ENCODE data around the gene SLC5A4.

SLC5A4 gene

DNA sequence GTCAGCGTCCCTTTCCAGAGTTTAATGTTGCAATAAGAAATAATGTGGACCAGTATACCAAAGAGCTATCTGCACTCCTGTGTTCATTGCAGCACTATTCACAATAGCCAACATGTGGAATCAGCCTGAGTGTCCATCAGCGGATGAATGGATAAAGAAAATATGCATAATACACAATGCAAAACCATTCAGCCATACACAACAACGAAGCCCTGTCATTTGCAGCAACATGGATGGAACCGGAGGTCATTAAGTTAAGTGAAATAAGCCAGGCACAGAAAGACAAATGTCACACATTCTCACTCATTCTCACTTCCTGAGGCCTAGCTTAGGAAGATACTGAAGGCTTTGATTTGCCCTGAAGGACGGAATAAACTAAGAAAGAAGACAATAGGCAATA, 22.1 kb downstream of the SLC5A4 start:
- no peak for DNase-seq (ENCODE audit: low read depth in 2 of 3, low spot score in 2 of 3)

DNA sequence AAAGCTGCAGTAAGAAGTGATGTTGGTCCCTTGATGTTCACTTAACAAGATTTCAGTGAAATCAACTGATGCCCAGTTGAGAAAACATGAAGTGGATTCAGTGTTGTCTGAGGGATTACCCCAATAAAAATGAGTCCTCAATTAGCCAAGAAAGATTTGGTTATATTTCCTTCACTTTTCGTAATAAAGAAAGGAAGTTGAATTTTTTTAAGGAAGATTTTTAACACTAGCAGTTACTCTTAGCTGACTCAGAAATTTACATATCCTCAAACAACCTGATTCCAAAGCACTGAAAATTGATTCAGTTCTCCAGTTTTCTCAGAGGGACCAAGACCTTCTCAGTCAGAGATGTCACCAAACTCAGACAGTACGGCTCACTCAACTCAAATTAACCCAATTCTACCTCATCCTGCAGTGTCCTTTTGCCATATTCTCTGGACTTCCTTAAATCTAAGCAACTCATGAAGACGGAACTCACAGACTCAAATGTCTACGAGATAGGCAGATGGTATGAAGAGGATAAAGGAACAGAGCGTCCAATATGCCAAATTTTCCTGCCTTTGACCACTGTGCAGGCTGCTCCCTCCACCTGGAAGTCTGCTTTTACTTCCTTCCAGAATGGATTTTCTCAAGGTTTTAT, 22.8 kb downstream of the SLC5A4 start:
- DNase-seq (ENCODE audit: low read depth in 2 of 3, low spot score in 2 of 3), result no peak

DNA sequence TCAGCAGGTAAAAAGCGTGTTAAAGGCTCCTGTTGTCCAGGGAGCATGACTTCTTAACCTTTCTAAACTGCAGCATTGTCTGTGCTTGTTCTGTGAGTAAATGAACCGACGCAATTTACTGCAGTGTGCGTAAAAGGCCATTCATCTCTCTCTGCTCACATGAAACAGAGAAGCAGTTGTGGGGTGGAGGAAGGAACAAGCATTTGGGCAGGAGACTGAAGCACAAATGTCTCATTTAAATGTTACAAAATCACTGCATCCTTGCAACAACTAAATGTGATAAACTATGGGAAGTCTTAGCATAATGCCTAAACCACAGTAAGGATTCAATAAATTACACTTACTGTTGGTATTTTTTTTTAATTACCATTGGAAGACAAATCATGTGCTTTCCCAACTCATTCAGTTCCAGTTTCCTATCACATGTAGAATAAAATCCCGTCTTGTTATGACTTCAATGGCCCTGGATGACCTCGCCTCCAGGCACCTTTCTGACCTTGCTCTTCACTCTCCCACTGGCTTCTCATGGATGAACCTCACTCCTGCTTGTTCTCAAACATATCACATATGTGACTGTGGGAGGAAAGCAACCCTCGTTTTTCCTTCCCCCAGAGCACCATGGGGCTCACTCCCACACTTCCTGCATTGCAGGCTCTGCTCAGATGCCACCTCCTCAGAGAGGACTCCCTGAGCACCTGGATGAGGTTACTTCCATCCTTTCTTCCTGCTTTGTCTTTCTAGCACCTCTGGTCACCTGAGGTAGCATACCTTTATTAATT, 28.6 kb downstream of the SLC5A4 start:
- no peak for DNase-seq (ENCODE audit: low read depth in 2 of 3, low spot score in 2 of 3)

GRCh38 chr22:32222991-32223390, 32.2 kb downstream of the SLC5A4 start:
- no peak for DNase-seq (ENCODE audit: low read depth in 2 of 3, low spot score in 2 of 3)

- no peak for DNase-seq (ENCODE audit: low read depth in 2 of 3, low spot score in 2 of 3)
Measured at GRCh38 chr22:32219026-32219425, 36.1 kb downstream of the SLC5A4 start.

DNA sequence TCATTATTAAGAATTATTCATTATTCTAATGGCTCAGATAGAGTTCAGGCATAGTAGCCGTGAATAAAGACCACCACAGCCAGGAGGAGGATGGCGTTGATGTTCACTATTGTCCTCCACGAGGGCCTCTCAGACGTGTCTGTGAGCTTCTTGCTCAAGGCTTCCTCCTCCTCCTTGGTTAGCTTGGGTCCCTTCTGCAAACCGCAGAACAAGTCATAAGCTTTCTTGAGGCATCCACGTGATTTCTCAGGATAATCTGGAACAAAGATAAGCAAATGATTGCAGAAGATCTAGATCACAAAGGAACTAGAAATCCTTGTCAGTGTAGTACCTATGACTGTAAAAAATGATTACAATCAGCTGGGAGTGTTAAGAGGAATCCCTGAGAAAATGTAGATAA, 36.7 kb downstream of the SLC5A4 start:
- no peak for DNase-seq (ENCODE audit: low read depth in 2 of 3, low spot score in 2 of 3)

- DNase-seq (ENCODE audit: low read depth in 2 of 3, low spot score in 2 of 3), result no peak
Measured at GRCh38 chr22:32217465-32217864, 37.7 kb downstream of the SLC5A4 start.

DNA sequence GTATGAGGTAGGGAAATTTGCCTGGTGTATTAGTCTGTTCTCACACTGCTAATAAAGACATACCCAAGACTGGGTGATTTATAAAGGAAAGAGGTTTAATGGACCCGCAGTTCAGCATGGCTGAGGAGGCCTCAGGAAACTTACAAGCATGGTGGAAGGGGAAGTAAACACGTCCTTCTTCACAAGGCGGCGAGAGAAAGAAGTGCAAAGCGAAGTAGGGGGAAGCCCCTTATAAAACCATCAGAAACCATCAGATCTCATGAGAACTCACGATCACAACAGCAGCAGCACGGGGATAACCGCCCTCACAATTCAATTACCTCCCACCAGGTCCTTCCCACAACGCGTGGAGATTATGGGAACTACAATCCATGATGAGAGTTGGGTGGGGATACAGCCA, 38.2 kb downstream of the SLC5A4 start:
- DNase-seq (ENCODE audit: low read depth in 2 of 3, low spot score in 2 of 3), result no peak

DNA sequence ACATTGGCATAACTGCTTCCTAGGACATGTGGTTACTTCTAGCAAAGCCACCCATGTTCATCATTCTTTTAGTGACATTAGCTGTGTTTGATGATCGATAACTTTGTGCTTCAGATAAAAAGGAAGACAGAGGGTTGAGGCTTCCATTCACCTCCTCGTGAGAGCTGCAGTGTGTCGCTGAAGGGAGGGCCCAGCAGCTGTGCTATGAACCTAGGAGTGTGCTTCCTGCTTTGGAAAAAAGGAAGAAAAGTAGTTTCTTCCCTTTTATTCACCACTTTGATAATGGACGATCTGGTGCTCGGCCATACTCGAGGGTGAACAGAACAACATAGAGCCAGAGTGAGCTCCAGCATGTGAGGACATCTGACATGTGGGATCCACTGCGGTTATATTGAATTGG, 44.1 kb downstream of the SLC5A4 start:
- DNase-seq (ENCODE audit: low read depth in 2 of 3, low spot score in 2 of 3), result no peak

DNA sequence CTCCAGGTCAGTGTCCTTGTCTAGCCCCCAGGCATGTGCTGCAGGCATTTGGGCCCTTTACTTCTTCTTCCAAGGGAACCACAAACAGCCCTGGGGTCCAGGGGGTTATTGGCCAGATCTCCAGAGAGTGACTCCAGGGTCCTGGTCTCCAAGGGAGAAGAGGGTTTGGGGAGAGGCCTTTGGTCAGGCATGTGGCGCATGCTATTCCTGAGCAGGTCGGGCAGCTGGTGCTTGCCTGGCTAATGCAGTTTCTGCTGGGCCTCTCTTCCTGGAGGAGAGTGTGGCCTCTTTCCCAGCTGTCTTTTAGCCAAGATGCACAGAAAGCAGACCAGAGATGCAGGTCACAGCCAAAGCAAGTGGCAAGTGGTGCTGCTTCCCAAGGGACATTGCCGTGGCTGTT, 46.5 kb downstream of the SLC5A4 start:
- DNase-seq (ENCODE audit: low read depth in 2 of 3, low spot score in 2 of 3), result no peak

DNA sequence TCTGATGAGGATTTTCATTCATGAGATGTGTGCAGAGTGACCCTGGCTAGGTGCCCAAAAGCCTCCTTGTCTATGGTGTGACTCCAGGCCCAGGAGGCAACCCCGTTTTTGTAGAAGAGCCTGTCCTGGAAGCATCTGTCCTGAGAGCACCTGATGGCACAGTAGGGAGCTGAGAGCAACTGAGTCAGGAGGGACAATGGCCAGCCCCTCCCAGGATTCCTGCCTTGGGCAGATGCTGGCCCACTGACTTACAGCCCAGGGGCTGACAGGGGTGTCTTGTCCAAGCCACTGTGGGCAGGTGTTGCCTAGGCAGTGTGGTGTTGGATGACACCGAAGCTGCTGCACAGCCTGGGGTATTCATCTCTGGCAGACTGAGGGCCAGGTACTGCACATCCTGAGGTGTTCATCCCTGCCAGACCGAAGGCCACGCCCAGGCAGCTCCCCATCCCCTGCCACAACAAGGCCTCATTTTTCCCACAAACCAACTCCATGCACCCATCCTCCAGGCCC, 47.1 kb downstream of the SLC5A4 start:
- DNase-seq (ENCODE audit: low read depth in 2 of 3, low spot score in 2 of 3), result no peak

GRCh38 chr22:32206774-32207758, 48.1 kb downstream of the SLC5A4 start:
- no peak for DNase-seq (ENCODE audit: low read depth in 2 of 3, low spot score in 2 of 3)

DNA sequence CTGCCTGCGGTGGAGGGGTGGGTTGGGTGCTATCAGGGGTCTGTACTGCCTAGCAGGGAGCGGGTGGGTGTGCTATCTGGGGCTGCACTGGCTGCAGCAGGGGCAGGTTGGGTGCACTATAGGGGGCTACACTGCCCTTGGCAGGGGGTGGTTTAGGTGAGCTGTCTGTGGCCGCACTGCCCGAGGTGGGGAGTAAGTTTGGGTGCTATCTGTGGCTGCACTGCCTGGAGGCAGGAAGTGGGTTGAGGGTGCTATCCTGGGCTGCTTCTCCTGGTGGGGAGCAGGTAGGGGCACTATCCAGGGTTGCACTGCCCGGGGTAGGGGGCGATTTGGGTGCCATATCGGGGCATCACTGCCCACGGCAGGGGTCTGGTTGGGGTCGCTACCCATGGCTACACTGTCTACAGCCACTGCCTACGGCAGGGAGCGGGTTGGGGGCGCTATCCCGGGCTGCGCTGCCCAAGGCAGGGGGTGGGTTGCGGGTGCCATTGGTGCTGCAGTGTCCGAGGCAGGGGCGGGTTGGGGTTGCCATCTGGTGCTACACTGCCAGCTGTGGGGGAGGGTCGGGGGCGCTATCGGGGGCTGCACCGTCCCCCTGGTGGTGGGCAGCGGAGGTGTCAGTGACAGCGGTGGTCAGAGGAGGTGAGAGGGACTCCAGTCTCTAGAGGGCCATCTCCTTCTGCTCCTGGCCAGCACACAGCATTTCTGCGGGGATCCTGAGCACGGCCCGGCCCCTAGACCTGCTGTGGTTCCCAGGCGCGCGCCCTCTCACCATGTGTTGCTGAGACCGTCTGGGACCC, 49.0 kb downstream of the SLC5A4 start:
- DNase-seq (ENCODE audit: low read depth in 2 of 3, low spot score in 2 of 3), result no peak

DNA sequence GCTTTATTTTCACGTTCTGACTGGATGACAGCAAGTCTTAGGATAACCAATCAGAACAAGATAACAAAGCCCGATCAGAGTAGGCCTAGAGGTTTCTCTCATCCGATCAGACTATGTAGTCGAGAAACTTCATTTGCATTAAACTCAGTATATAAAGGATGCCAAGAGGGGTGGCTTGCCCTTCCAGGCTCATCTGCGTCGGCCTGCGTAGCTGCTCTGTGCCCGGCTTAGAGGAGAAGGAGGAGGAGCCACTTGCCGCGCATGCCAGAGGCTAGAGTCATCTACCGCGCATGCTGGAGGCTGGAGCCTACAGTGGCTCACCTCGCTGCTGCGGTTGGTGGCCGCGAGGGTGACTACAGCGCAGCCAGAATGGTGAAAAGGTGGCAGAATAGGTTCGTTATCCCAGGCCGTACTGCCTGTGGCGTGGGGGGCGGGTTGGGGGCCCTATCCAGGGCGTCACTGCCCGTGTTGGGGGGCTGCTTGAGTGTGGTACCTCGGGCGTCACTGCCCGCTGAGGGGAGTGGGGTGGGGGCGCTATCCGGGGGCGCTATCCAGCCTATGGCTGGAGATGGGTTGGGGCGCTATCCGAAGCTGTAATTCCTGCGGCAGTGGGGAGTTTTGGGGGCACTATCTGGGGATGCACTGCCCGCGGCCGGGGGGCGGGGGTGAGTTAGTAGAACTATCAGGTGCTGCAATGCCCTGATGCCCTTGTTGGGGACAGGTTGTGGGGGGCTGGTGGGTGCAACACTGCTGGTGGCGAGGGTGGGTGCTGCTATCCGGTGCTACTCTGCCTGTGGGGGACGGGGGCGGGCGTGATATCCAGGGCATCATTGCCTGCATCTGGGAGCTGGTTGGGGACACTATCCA, 50.1 kb downstream of the SLC5A4 start, which contains the start of gene RFPL2:
RFPL2 (minus strand) TSS at position 218 of the 867 bp plus-strand sequence. CDS start 2,622 bp downstream, outside the sequence.
- no peak for DNase-seq (ENCODE audit: low read depth in 2 of 3, low spot score in 2 of 3)

DNA sequence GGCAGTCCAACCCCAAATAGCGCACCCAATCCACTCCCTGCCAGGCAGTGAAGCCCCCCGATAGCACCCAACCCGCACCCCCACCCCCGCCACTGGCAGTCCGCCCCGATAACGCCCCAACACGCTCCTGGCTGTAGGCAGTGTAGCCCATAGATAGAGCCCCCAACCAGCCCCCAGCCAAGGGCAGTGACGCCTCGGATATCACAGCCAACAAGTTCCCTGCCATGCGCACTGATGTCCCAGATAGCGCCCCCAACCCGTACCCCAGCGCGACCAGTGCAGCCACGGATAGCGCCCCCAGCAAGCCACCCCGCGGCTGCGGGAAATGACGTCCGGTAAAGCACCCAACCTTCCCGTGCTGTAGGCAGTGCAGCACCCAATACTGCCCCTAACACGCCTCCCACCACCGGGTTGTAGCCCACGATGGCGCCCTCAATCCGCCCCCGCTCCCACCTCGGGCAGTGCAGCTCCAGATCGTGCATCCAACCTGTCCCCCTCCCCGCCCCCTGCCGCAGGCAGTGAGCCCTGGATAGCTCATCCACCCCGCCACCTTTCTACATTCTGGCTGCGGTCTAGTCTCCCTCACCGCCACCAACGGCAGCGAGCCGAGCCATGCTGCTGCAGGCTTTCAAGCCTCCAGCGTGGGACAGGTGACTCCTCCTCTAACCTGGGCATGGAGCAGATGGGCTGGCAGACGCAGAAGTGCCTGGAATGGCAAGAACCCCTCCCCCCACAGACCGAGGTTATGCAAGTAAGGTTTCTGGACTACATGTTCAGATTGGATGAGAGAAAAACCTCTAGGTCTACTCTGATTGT, 50.9 kb downstream of the SLC5A4 start:
- no peak for DNase-seq (ENCODE audit: low read depth in 2 of 3, low spot score in 2 of 3)

GRCh38 chr22:32203181-32204039, 51.7 kb downstream of the SLC5A4 start:
- no peak for DNase-seq (ENCODE audit: low read depth in 2 of 3, low spot score in 2 of 3)

- DNase-seq (ENCODE audit: low read depth in 2 of 3, low spot score in 2 of 3), result no peak
Measured at GRCh38 chr22:32202539-32203180, 52.5 kb downstream of the SLC5A4 start.

Data from activated CD8-positive, alpha-beta memory T cell treated with anti-CD3 and anti-CD28 coated beads for 48 hours (primary cell).